ENCODE data around the gene NTMT1. TPM values are rescaled to one million over a fixed set of nuclear protein-coding genes. Genes with fewer than 3 reads are reported as not detected.
"Not testable (repeated sequence)": the region's sequence is repeated elsewhere in the genome, so short reads cannot be mapped to it uniquely, and the experiment has no call there.

The NTMT1 gene
- total and polyA plus RNA-seq, 4 donors = 14.3 to 54.7 (median 33.2) TPM

GRCh38 chr9:129590466-129590865 lies 35.5 kb upstream of the NTMT1 start:
- no peak for DNase-seq
- no peaks in the 10 kb centered on the region for H3K9me3 ChIP-seq (ENCODE audit: control insufficient read depth in 4 of 4, insufficient read depth in 3 of 4, low read length in 3 of 4)
- TF ChIP-seq CTCF (IDR thresholded peaks at IDR 0.05; ENCODE audit: control extremely low read depth, extremely low read depth) = no peak
- ATAC-seq (ENCODE audit: insufficient read depth, low FRiP score) = no peak
- 91 to 93% methylated on average over 6 of the region's 6 CpGs for WGBS, 2 donors
- peaks cover 0 to 27% (median 8%) of the 10 kb centered on the region in 5 donors for H3K4me1 ChIP-seq (ENCODE audit: control insufficient read depth in 5 of 5, insufficient read depth in 5 of 5, low read length in 5 of 5)
- no peaks in the 10 kb centered on the region for H3K36me3 ChIP-seq (ENCODE audit: control insufficient read depth in 4 of 4, insufficient read depth in 4 of 4, low read length in 4 of 4)
- H3K4me3 ChIP-seq = no peak overlapping the region
- H3K27ac ChIP-seq (ENCODE audit: low read depth in 1 of 2, low read length in 1 of 2) = no peak overlapping the region
- no peaks in the 10 kb centered on the region for H3K27me3 ChIP-seq (ENCODE audit: control insufficient read depth in 3 of 3, insufficient read depth in 3 of 3, low read length in 2 of 3)
- H3K9ac ChIP-seq (ENCODE audit: insufficient read depth in 1 of 2, low read length in 2 of 2) = no peak overlapping the region

- Histone ChIP-seq H3K36me3 (ENCODE audit: control insufficient read depth in 4 of 4, insufficient read depth in 4 of 4, low read length in 4 of 4) (no peaks in the 10 kb centered on the region), H3K9me3 (ENCODE audit: control insufficient read depth in 4 of 4, insufficient read depth in 3 of 4, low read length in 3 of 4) (no peaks in the 10 kb centered on the region), H3K4me1 (ENCODE audit: control insufficient read depth in 5 of 5, insufficient read depth in 5 of 5, low read length in 5 of 5) (peaks cover 0 to 33% (median 11%) of the 10 kb centered on the region in 5 donors), H3K4me3 (no peak overlapping the region), H3K27ac (ENCODE audit: low read depth in 1 of 2, low read length in 1 of 2) (no peak overlapping the region), H3K9ac (ENCODE audit: insufficient read depth in 1 of 2, low read length in 2 of 2) (no peak overlapping the region), H3K27me3 (ENCODE audit: control insufficient read depth in 3 of 3, insufficient read depth in 3 of 3, low read length in 2 of 3) (no peaks in the 10 kb centered on the region)
- ATAC-seq (ENCODE audit: insufficient read depth, low FRiP score) (no peak), DNase-seq (no peak)
- WGBS, 2 donors = 86 to 87% methylated on average over 5 of the region's 5 CpGs
- no peak for TF ChIP-seq CTCF (IDR thresholded peaks at IDR 0.05; ENCODE audit: control extremely low read depth, extremely low read depth)
These were observed 34.0 kb upstream of the NTMT1 start for GRCh38 chr9:129591916-129592315.

GRCh38 chr9:129592790-129593189 lies 33.2 kb upstream of the NTMT1 start:
- H3K9ac ChIP-seq (ENCODE audit: insufficient read depth in 1 of 2, low read length in 2 of 2); H3K36me3 ChIP-seq (ENCODE audit: control insufficient read depth in 4 of 4, insufficient read depth in 4 of 4, low read length in 4 of 4); H3K27ac ChIP-seq (ENCODE audit: low read depth in 1 of 2, low read length in 1 of 2); DNase-seq; H3K9me3 ChIP-seq (ENCODE audit: control insufficient read depth in 4 of 4, insufficient read depth in 3 of 4, low read length in 3 of 4); H3K4me3 ChIP-seq; H3K27me3 ChIP-seq (ENCODE audit: control insufficient read depth in 3 of 3, insufficient read depth in 3 of 3, low read length in 2 of 3); ATAC-seq (ENCODE audit: insufficient read depth, low FRiP score): not testable (repeated sequence)
- WGBS, 2 donors = 90 to 91% methylated on average over 10 of the region's 10 CpGs
- peaks cover 0 to 35% (median 11%) of the 10 kb centered on the region in 5 donors for H3K4me1 ChIP-seq (ENCODE audit: control insufficient read depth in 5 of 5, insufficient read depth in 5 of 5, low read length in 5 of 5)

GRCh38 chr9:129594632-129595031 lies 31.3 kb upstream of the NTMT1 start:
- H3K4me1 ChIP-seq (ENCODE audit: control insufficient read depth in 5 of 5, insufficient read depth in 5 of 5, low read length in 5 of 5) = peaks cover 0 to 43% (median 17%) of the 10 kb centered on the region in 5 donors
- WGBS, 2 donors = 24 to 44% methylated on average over 7 of the region's 7 CpGs
- no peak for DNase-seq
- no peaks in the 10 kb centered on the region for H3K9me3 ChIP-seq (ENCODE audit: control insufficient read depth in 4 of 4, insufficient read depth in 3 of 4, low read length in 3 of 4)
- no peak for ATAC-seq (ENCODE audit: insufficient read depth, low FRiP score)
- H3K36me3 ChIP-seq (ENCODE audit: control insufficient read depth in 4 of 4, insufficient read depth in 4 of 4, low read length in 4 of 4) = no peaks in the 10 kb centered on the region
- no peaks in the 10 kb centered on the region for H3K27me3 ChIP-seq (ENCODE audit: control insufficient read depth in 3 of 3, insufficient read depth in 3 of 3, low read length in 2 of 3)
- TF ChIP-seq CTCF (IDR thresholded peaks at IDR 0.05; ENCODE audit: control extremely low read depth, extremely low read depth) = no peak
- no peak overlapping the region for H3K27ac ChIP-seq (ENCODE audit: low read depth in 1 of 2, low read length in 1 of 2)
- no peak overlapping the region for H3K9ac ChIP-seq (ENCODE audit: insufficient read depth in 1 of 2, low read length in 2 of 2)
- H3K4me3 ChIP-seq = no peak overlapping the region
